A549 (cell line): ENCODE data around the gene BTBD6. TPM values are rescaled to one million over a fixed set of nuclear protein-coding genes. Genes with fewer than 3 reads are reported as not detected.

Source experiments
- ATAC-seq, 2 experiments: fragments of 200-7000 bp in 1 of 2; fragments of >200 bp in 1 of 2; cut with Nextera tagmentation in 1 of 2; cut with Tn5 transposase in 1 of 2; 3 replicates each; pipeline versions ENCODE4 v1.8.0 to v1.9.1; 2018 to 2020; ENCODE audit warnings: mild to moderate bottlenecking in 1 of 2, moderate library complexity in 1 of 2
- CTCF ChIA-PET: fragments of 300-600 bp; sonication (Branson Sonifier 250); formaldehyde crosslinking; extraction: SDS; loops from one replicate; lab custom pipeline; 2021; ENCODE audit warnings: antibody characterized with exemption, inconsistent platforms; lab: Yijun Ruan, JAX
- POLR2A ChIA-PET: fragments of 350-600 bp; formaldehyde crosslinking; extraction: SDS; loops from one replicate; lab custom pipeline; 2021; ENCODE audit warnings: antibody characterized with exemption, inconsistent platforms; lab: Yijun Ruan, JAX
- DNase-seq, 2 experiments: peaks; one replicate each; pipeline versions ENCODE4 v3.0.0 to v3.0.0-alpha.2; 2011 to 2016; ENCODE audit warnings: low read depth in 1 of 2, low spot score in 1 of 2
- FAIRE-seq: peaks from 2 replicates; lab custom pipeline; 2011; peaks lifted over from hg19 to GRCh38; lab: Jason Lieb, UNC
- H3K27ac ChIP-seq, 2 experiments: fragments of >200 bp; sonication (Bioruptor Twin); formaldehyde crosslinking; 3 replicates each; pipeline ENCODE4 v1.5.1; 2016 to 2017
- H3K4me1 ChIP-seq: fragments of >200 bp; sonication (Bioruptor Twin); formaldehyde crosslinking; 3 replicates; pipeline ENCODE4 v1.6.1; 2016
- H3K4me2 ChIP-seq: fragments of >200 bp; sonication (Bioruptor Twin); formaldehyde crosslinking; 3 replicates; pipeline ENCODE4 v1.6.1; 2016
- H3K4me3 ChIP-seq: fragments of >200 bp; sonication (Bioruptor Twin); formaldehyde crosslinking; 3 replicates; pipeline ENCODE4 v1.5.1; 2016
- H3K9me3 ChIP-seq: fragments of >200 bp; sonication (Bioruptor Twin); formaldehyde crosslinking; 3 replicates; pipeline ENCODE4 v1.6.1; 2016
- E2F6 ChIP-seq: IDR thresholded peaks from 2 replicates; pipeline ENCODE4 v1.6.1; 2012; ENCODE audit warnings: low read depth, borderline replicate concordance
- EHMT2 ChIP-seq: fragments of 200-600 bp; sonication (generic); IDR thresholded peaks from 2 replicates; pipeline ENCODE4 v1.6.1; 2016; ENCODE audit warnings: antibody characterized with exemption, low read depth, mild to moderate bottlenecking, moderate library complexity
- ESRRA ChIP-seq: fragments of 150-350 bp; IDR thresholded peaks from 2 replicates; pipeline ENCODE4 v1.6.1; 2014; ENCODE audit warnings: mild to moderate bottlenecking, low read length, borderline replicate concordance
- GATA3 ChIP-seq: IDR thresholded peaks from 2 replicates; pipeline ENCODE4 v1.6.1; 2012; ENCODE audit warnings: borderline replicate concordance
- NPAS2 ChIP-seq: fragments of 250-450 bp; sonication (Bioruptor Pico); IDR thresholded peaks from 2 replicates; pipeline ENCODE4 v1.8.0; 2022; ENCODE audit warnings: mild to moderate bottlenecking, moderate library complexity, borderline replicate concordance
- NR3C1 ChIP-seq: fragments of >200 bp; sonication (Bioruptor Twin); formaldehyde crosslinking; IDR thresholded peaks from 3 replicates; pipeline ENCODE4 v1.6.1; 2017
- PBX3 ChIP-seq: IDR thresholded peaks from 2 replicates; pipeline ENCODE4 v1.6.1; 2012
- POLR2A ChIP-seq: IDR thresholded peaks from 2 replicates; pipeline ENCODE4 v1.6.1; 2012; ENCODE audit warnings: mild to moderate bottlenecking, low read length
- POLR2AphosphoS2 ChIP-seq: conservative IDR thresholded peaks from 2 replicates; pipeline ENCODE4 v1.6.1; 2012; ENCODE audit warnings: low read length, improper control_type of control experiment, inconsistent platforms
- RAD21 ChIP-seq, 2 experiments: fragments of >200 bp in 1 of 2; sonication (Bioruptor Twin) in 1 of 2; formaldehyde crosslinking in 1 of 2; IDR thresholded peaks in 1 of 2; conservative IDR thresholded peaks in 1 of 2; 2 replicates in 1 of 2; 3 replicates in 1 of 2; pipeline ENCODE4 v1.6.1; 2012 to 2018; ENCODE audit warnings: inconsistent platforms in 1 of 2
- REST ChIP-seq: fragments of 200-600 bp; sonication (generic); IDR thresholded peaks from 2 replicates; pipeline ENCODE4 v1.6.1; 2016; ENCODE audit warnings: antibody characterized with exemption, mild to moderate bottlenecking, moderate library complexity
- TFCP2L1 ChIP-seq: fragments of 250-450 bp; sonication (Bioruptor Pico); IDR thresholded peaks from 2 replicates; pipeline ENCODE4 v1.5.0; 2021; ENCODE audit warnings: mild to moderate bottlenecking
- USF2 ChIP-seq: fragments of 450-650 bp; IDR thresholded peaks from 2 replicates; pipeline ENCODE4 v1.6.1; 2014; ENCODE audit warnings: antibody characterized with exemption
- WGBS: methylation state at CpG from one replicate; pipeline ENCODE4 v1.1.6; 2017; ENCODE audit errors: missing lambda C conversion rate; 5-methylcytosine and 5-hydroxymethylcytosine counted together
- polyA plus RNA-seq, 4 experiments: library from polyadenylated mRNA; depleted of rRNA in 3 of 4; stranded (reverse); fragments of >200 nt; fragmentation: RNase III in 1 of 4; extraction: RNeasy Plus Mini Kit Qiagen cat#74134 plus additional on column Dnase treatment in 1 of 4; gene quantifications; 2 replicates in 3 of 4; 3 replicates in 1 of 4; pipeline ENCODE4 v1.2.3, GENCODE V29; 2011 to 2017

BTBD6 gene
- polyA plus RNA-seq, 2 of the 4 experiments (the other 2 are of a cell fraction): 16.1 to 33.6 TPM

- TF ChIP-seq USF2 (no peak), ESRRA (no peak), E2F6 (no peak)
Observed at GRCh38 chr14:105229099-105229655, 19.2 kb upstream of the BTBD6 start (continued).

- TF ChIP-seq GATA3 (no peak), POLR2A (no peak)
- Histone ChIP-seq H3K9me3 (no peaks in the 10 kb centered on the region), H3K4me1 (no peaks in the 10 kb centered on the region), H3K4me3 (no peak overlapping the region), H3K27ac (no peak overlapping the region), H3K4me2 (no peak overlapping the region)
- DNase-seq: no peak
- WGBS: 93% methylated on average over 21 of the region's 31 CpGs
- no peak for ATAC-seq
- CTCF ChIA-PET: no interaction called here
- FAIRE-seq: no peak
- POLR2A ChIA-PET: no interaction called here
Observed at GRCh38 chr14:105240811-105241576, 7.3 kb upstream of the BTBD6 start.

GRCh38 chr14:105241641-105242040, 6.7 kb upstream of the BTBD6 start:
- H3K4me2 ChIP-seq: no peak overlapping the region
- WGBS: 100% methylated on average over 5 of the region's 19 CpGs
- ATAC-seq (no peak; a peak in 1 of 6 replicates), FAIRE-seq (no peak), DNase-seq (no peak)
- H3K4me3 ChIP-seq: no peak overlapping the region
- ChIA-PET POLR2A (no interaction called here), CTCF (no interaction called here)
- no peak overlapping the region for H3K27ac ChIP-seq
- H3K4me1 ChIP-seq: no peaks in the 10 kb centered on the region
- no peaks in the 10 kb centered on the region for H3K9me3 ChIP-seq
- no peak for TF ChIP-seq REST
- no peak for TF ChIP-seq GATA3
- no peak for TF ChIP-seq E2F6
- TF ChIP-seq NR3C1: no peak
- no peak for TF ChIP-seq POLR2AphosphoS2
- TF ChIP-seq EHMT2: no peak
- no peak for TF ChIP-seq TFCP2L1 (CRISPR knock-in tag)
- no peak for TF ChIP-seq NPAS2 (CRISPR knock-in tag)
- no peak for TF ChIP-seq PBX3
- no peak for TF ChIP-seq RAD21 (conservative IDR thresholded peaks at IDR 0.05 in 1 of 2, IDR thresholded peaks at IDR 0.05 in 1 of 2)
